ENCODE data around the gene DARS2. TPM values are rescaled to one million over a fixed set of nuclear protein-coding genes. Genes with fewer than 3 reads are reported as not detected.
"Not testable (repeated sequence)": the region's sequence is repeated elsewhere in the genome, so short reads cannot be mapped to it uniquely, and the experiment has no call there.

The DARS2 gene
- total RNA-seq, 2 donors from 2014 or later, result 37.9 to 43.0 TPM

GRCh38 chr1:173856903-173857302 lies 32.4 kb downstream of the DARS2 start:
- Histone ChIP-seq H3K36me3 (ENCODE audit: control insufficient read depth, insufficient read depth, low read length) (peaks cover 61% of the 10 kb centered on the region), H3K9ac (ENCODE audit: extremely low read depth, low read length, poor library complexity, severe bottlenecking) (no peak overlapping the region), H3K27ac (ENCODE audit: low read depth, low read length) (no peak overlapping the region), H3K4me3 (ENCODE audit: low read length) (no peak overlapping the region), H3K9me3 (ENCODE audit: control insufficient read depth, low read length) (no peaks in the 10 kb centered on the region), H3K4me1 (ENCODE audit: control insufficient read depth, insufficient read depth, low read length) (peaks cover 9% of the 10 kb centered on the region), H3K27me3 (ENCODE audit: control insufficient read depth, insufficient read depth, low read length, poor library complexity, severe bottlenecking) (no peaks in the 10 kb centered on the region)
- no peak for TF ChIP-seq CTCF (conservative IDR thresholded peaks at IDR 0.05)
- H3K9me3 Mint-ChIP-seq, result no peaks in the 10 kb centered on the region
- H3K4me3 Mint-ChIP-seq, result no peak overlapping the region
- no peak overlapping the region for H3K27ac Mint-ChIP-seq
- no peaks in the 10 kb centered on the region for H3K27me3 Mint-ChIP-seq (ENCODE audit: insufficient read depth)
- no peak for DNase-seq
- H3K36me3 Mint-ChIP-seq (ENCODE audit: low read depth), result peaks cover 50% of the 10 kb centered on the region
- H3K4me1 Mint-ChIP-seq, result peaks cover 30% of the 10 kb centered on the region
- 92 to 94% methylated on average over 2 of the region's 2 CpGs for WGBS, 2 experiments (ENCODE audit: insufficient coverage in 1 of 2, insufficient read length in 1 of 2)

- H3K9me3 Mint-ChIP-seq, result no peaks in the 10 kb centered on the region
- Histone ChIP-seq H3K9me3 (ENCODE audit: control insufficient read depth, low read length) (no peaks in the 10 kb centered on the region), H3K27ac (ENCODE audit: low read depth, low read length) (no peak overlapping the region), H3K9ac (ENCODE audit: extremely low read depth, low read length, poor library complexity, severe bottlenecking) (no peak overlapping the region), H3K4me3 (ENCODE audit: low read length) (no peak overlapping the region), H3K4me1 (ENCODE audit: control insufficient read depth, insufficient read depth, low read length) (peaks cover 9% of the 10 kb centered on the region), H3K27me3 (ENCODE audit: control insufficient read depth, insufficient read depth, low read length, poor library complexity, severe bottlenecking) (no peaks in the 10 kb centered on the region), H3K36me3 (ENCODE audit: control insufficient read depth, insufficient read depth, low read length) (peaks cover 61% of the 10 kb centered on the region)
- H3K36me3 Mint-ChIP-seq (ENCODE audit: low read depth), result peaks cover 46% of the 10 kb centered on the region
- peaks cover 27% of the 10 kb centered on the region for H3K4me1 Mint-ChIP-seq
- 98 to 100% methylated on average over 2 to 4 of the region's 4 CpGs for WGBS, 2 experiments (ENCODE audit: insufficient coverage in 1 of 2, insufficient read length in 1 of 2)
- TF ChIP-seq CTCF (conservative IDR thresholded peaks at IDR 0.05), result no peak
- DNase-seq, result no peak
- H3K27me3 Mint-ChIP-seq (ENCODE audit: insufficient read depth), result no peaks in the 10 kb centered on the region
- H3K27ac Mint-ChIP-seq, result peak overlapping the region; percentile 56
- no peak overlapping the region for H3K4me3 Mint-ChIP-seq
Observed at GRCh38 chr1:173857363-173857917, 33.0 kb downstream of the DARS2 start.

GRCh38 chr1:173859547-173859946 lies 35.1 kb downstream of the DARS2 start:
- H3K27ac Mint-ChIP-seq; H3K4me3 ChIP-seq (ENCODE audit: low read length); H3K27me3 Mint-ChIP-seq (ENCODE audit: insufficient read depth); H3K9ac ChIP-seq (ENCODE audit: extremely low read depth, low read length, poor library complexity, severe bottlenecking); H3K4me1 ChIP-seq (ENCODE audit: control insufficient read depth, insufficient read depth, low read length); H3K27me3 ChIP-seq (ENCODE audit: control insufficient read depth, insufficient read depth, low read length, poor library complexity, severe bottlenecking); H3K9me3 ChIP-seq (ENCODE audit: control insufficient read depth, low read length); H3K9me3 Mint-ChIP-seq; DNase-seq; H3K4me3 Mint-ChIP-seq; H3K27ac ChIP-seq (ENCODE audit: low read depth, low read length): not testable (repeated sequence)
- 91 to 93% methylated on average over 3 to 5 of the region's 5 CpGs for WGBS, 2 experiments (ENCODE audit: insufficient coverage in 1 of 2, insufficient read length in 1 of 2)
- Mint-ChIP-seq H3K36me3 (ENCODE audit: low read depth) (peaks cover 52% of the 10 kb centered on the region), H3K4me1 (peaks cover 13% of the 10 kb centered on the region)
- H3K36me3 ChIP-seq (ENCODE audit: control insufficient read depth, insufficient read depth, low read length), result peaks cover 71% of the 10 kb centered on the region

GRCh38 chr1:173860065-173860464 lies 35.6 kb downstream of the DARS2 start:
- no peak overlapping the region for H3K27ac ChIP-seq (ENCODE audit: low read depth, low read length)
- H3K27me3 Mint-ChIP-seq (ENCODE audit: insufficient read depth), result no peaks in the 10 kb centered on the region
- TF ChIP-seq CTCF (conservative IDR thresholded peaks at IDR 0.05), result no peak
- H3K27ac Mint-ChIP-seq, result no peak overlapping the region
- H3K36me3 ChIP-seq (ENCODE audit: control insufficient read depth, insufficient read depth, low read length), result peaks cover 71% of the 10 kb centered on the region
- no peaks in the 10 kb centered on the region for H3K27me3 ChIP-seq (ENCODE audit: control insufficient read depth, insufficient read depth, low read length, poor library complexity, severe bottlenecking)
- no peak for DNase-seq
- H3K4me3 ChIP-seq (ENCODE audit: low read length), result no peak overlapping the region
- no peak overlapping the region for H3K9ac ChIP-seq (ENCODE audit: extremely low read depth, low read length, poor library complexity, severe bottlenecking)
- H3K4me1 ChIP-seq (ENCODE audit: control insufficient read depth, insufficient read depth, low read length), result peaks cover 4% of the 10 kb centered on the region
- peaks cover 14% of the 10 kb centered on the region for H3K4me1 Mint-ChIP-seq
- no peaks in the 10 kb centered on the region for H3K9me3 ChIP-seq (ENCODE audit: control insufficient read depth, low read length)
- WGBS, 2 experiments (ENCODE audit: insufficient coverage in 1 of 2, insufficient read length in 1 of 2), result 100% methylated on average over 1 of the region's 1 CpG; no CpG with 5 or more reads in 1 of the 2 experiments
- no peak overlapping the region for H3K4me3 Mint-ChIP-seq
- H3K9me3 Mint-ChIP-seq, result no peaks in the 10 kb centered on the region
- peaks cover 54% of the 10 kb centered on the region for H3K36me3 Mint-ChIP-seq (ENCODE audit: low read depth)

All from endodermal cell (in vitro differentiated cells).